ENCODE measurements around the gene TFAP2E. TPM values are rescaled to one million over a fixed set of nuclear protein-coding genes. Genes with fewer than 3 reads are reported as not detected.
"Not testable (repeated sequence)": the region's sequence is repeated elsewhere in the genome, so short reads cannot be mapped to it uniquely, and the experiment has no call there.

The TFAP2E gene
- total RNA-seq, 6 experiments from 2014 or later, result 0.15 to 0.24 TPM; not detected in 4

- no peak for ATAC-seq
- Histone ChIP-seq H3K27me3 (peaks cover 0 to 27% of the 10 kb centered on the region in 2 donors), H3K27ac (no peak overlapping the region), H3K36me3 (no peaks in the 10 kb centered on the region), H3K4me3 (no peak overlapping the region), H3K4me1 (peaks cover 0 to 21% (median 0%) of the 10 kb centered on the region in 4 donors), H3K9me3 (no peaks in the 10 kb centered on the region)
- 60% methylated on average over 14 of the region's 48 CpGs for WGBS (ENCODE audit: insufficient coverage, low coverage, low lambda C conversion rate, missing lambda C conversion rate)
- intact Hi-C loops (cut with DNase I), result no loop called here
- DNase-seq, result no peak
- TF ChIP-seq CTCF (IDR thresholded peaks at IDR 0.05) (no peak), POLR2A (IDR thresholded peaks at IDR 0.05) (no peak)
Measured at GRCh38 chr1:35574125-35574654, 1.1 kb downstream of the TFAP2E start.

DNA sequence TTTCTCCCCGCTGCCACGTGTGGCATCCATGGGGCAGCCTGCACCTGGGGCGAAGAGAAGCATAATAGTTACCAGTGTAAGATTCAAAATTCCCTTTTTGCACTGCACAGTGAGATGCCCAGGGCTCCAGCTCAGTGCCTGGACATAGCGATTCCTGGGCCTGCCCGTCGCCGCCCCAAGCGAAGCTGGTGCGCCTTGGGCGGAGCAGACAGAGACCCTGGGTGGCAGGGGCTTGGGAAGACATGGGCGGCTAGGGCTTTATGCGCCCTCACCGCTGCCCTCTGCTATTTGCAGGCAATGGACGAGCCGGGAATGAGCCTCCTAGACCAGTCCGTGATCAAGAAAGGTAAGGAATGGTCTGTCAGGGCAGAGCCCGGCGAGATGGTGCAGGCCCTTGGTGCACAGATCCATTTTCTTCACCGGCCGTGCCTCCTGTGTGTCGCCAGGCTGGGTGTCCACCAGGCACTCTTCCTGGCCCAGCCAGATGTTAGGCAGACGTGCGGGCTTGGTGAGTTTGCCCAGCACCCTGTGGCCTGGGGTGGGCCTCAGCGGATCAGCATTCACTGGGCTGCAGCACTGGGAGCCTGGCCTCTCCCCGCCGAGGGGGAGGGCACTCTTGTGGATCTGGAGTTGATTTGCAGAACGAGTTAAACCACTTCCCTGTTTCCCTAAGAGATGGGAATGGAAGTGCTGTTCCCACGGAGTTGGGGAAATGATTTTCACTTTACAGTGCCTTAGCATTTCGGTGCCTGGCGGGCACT lies 1.7 kb downstream of the TFAP2E start:
- no peak for ATAC-seq
- Histone ChIP-seq H3K27me3 (peaks cover 0 to 27% of the 10 kb centered on the region in 2 donors), H3K9me3 (no peaks in the 10 kb centered on the region), H3K36me3 (no peaks in the 10 kb centered on the region), H3K4me1 (peaks cover 0 to 21% (median 0%) of the 10 kb centered on the region in 4 donors), H3K4me3 (no peak overlapping the region), H3K27ac (no peak overlapping the region)
- TF ChIP-seq CTCF (IDR thresholded peaks at IDR 0.05), result no peak
- TF ChIP-seq POLR2A (IDR thresholded peaks at IDR 0.05), result no peak
- WGBS (ENCODE audit: insufficient coverage, low coverage, low lambda C conversion rate, missing lambda C conversion rate), result 47% methylated on average over 8 of the region's 30 CpGs
- no peak for DNase-seq
- intact Hi-C loops (cut with DNase I), result no loop called here

- no peak overlapping the region for H3K27ac ChIP-seq
- H3K4me3 ChIP-seq, result no peak overlapping the region
- H3K36me3 ChIP-seq, result no peaks in the 10 kb centered on the region
- WGBS (ENCODE audit: insufficient coverage, low coverage, low lambda C conversion rate, missing lambda C conversion rate), result 97% methylated on average over 4 of the region's 5 CpGs
- no peaks in the 10 kb centered on the region for H3K9me3 ChIP-seq
- peaks cover 0 to 27% of the 10 kb centered on the region in 2 donors for H3K27me3 ChIP-seq
- no peak for TF ChIP-seq POLR2A (IDR thresholded peaks at IDR 0.05)
- TF ChIP-seq CTCF (IDR thresholded peaks at IDR 0.05), result no peak
- ATAC-seq (no peak), DNase-seq (no peak)
- intact Hi-C loops (cut with DNase I), result no loop called here
- peaks cover 0 to 21% (median 0%) of the 10 kb centered on the region in 4 donors for H3K4me1 ChIP-seq
Measured at GRCh38 chr1:35575416-35575958, 2.4 kb downstream of the TFAP2E start.

GRCh38 chr1:35576061-35576765 lies 3.1 kb downstream of the TFAP2E start:
- no peaks in the 10 kb centered on the region for H3K9me3 ChIP-seq
- peaks cover 0 to 21% (median 0%) of the 10 kb centered on the region in 4 donors for H3K4me1 ChIP-seq
- ATAC-seq (no peak), DNase-seq (no peak)
- H3K4me3 ChIP-seq, result peak overlapping the region in 1 of 3 donors; percentile 47
- H3K27ac ChIP-seq, result no peak overlapping the region
- 67% methylated on average over 4 of the region's 10 CpGs for WGBS (ENCODE audit: insufficient coverage, low coverage, low lambda C conversion rate, missing lambda C conversion rate)
- TF ChIP-seq CTCF (IDR thresholded peaks at IDR 0.05) (no peak), POLR2A (IDR thresholded peaks at IDR 0.05) (no peak)
- H3K36me3 ChIP-seq, result no peaks in the 10 kb centered on the region
- intact Hi-C loops (cut with DNase I), result no loop called here
- H3K27me3 ChIP-seq, result peaks cover 0 to 23% of the 10 kb centered on the region in 2 donors

- Histone ChIP-seq H3K4me3 (peak overlapping the region in 1 of 3 donors; percentile 47), H3K4me1 (peaks cover 0 to 21% (median 0%) of the 10 kb centered on the region in 4 donors), H3K27me3 (peaks cover 0 to 20% of the 10 kb centered on the region in 2 donors)
- no CpG with 5 or more reads among the region's 37 CpGs for WGBS (ENCODE audit: insufficient coverage, low coverage, low lambda C conversion rate, missing lambda C conversion rate)
- H3K27ac ChIP-seq; ATAC-seq; DNase-seq; H3K9me3 ChIP-seq; H3K36me3 ChIP-seq; intact Hi-C loops (cut with DNase I): not testable (repeated sequence)
Measured at GRCh38 chr1:35576766-35577070, 3.6 kb downstream of the TFAP2E start.

Measured in right lobe of liver (tissue), 6 donors.